T-helper 17 cell (primary cell): Measurements from ENCODE around the gene GSG1L2. TPM values are rescaled to one million over a fixed set of nuclear protein-coding genes. Genes with fewer than 3 reads are reported as not detected.
A peak's percentile ranks its signal among the peaks of the same experiment; 100 is the strongest.

Experiments used
- ATAC-seq: fragments of 150-1000 bp; cut with Tn5 transposase; 2 replicates; pipeline ENCODE4 v1.10.0; 2021; ENCODE audit warnings: mild to moderate bottlenecking, moderate library complexity
- DNase-seq, 3 donors: peaks; one replicate each; pipeline versions ENCODE4 v3.0.0 to v3.0.0-alpha.2; 2020 to 2021
- H3K9me3 ChIP-seq: one replicate; pipeline ENCODE4 v1.7.0; 2013; ENCODE audit warnings: low read length, mild to moderate bottlenecking; ENCODE audit not compliant: control insufficient read depth, poor library complexity, severe bottlenecking
- H3K27ac Mint-ChIP-seq: one replicate; pipeline ENCODE4 v1.8.0; 2022; ENCODE audit warnings: mild to moderate bottlenecking, moderate library complexity, mixed read lengths
- H3K27me3 Mint-ChIP-seq: one replicate; pipeline ENCODE4 v1.8.0; 2022; ENCODE audit warnings: mixed read lengths
- H3K36me3 Mint-ChIP-seq: one replicate; pipeline ENCODE4 v1.8.0; 2022; ENCODE audit warnings: low read depth, mixed read lengths
- H3K4me1 Mint-ChIP-seq: one replicate; pipeline ENCODE4 v1.8.0; 2022; ENCODE audit warnings: mild to moderate bottlenecking, mixed read lengths
- H3K4me3 Mint-ChIP-seq: one replicate; pipeline ENCODE4 v1.8.0; 2022; ENCODE audit warnings: mild to moderate bottlenecking, moderate library complexity, mixed read lengths
- total RNA-seq, 4 donors: library from RNA in 2 of 4; stranded (reverse) in 2 of 4; gene quantifications; one replicate each; pipeline ENCODE4 v1.2.3 and lab custom pipeline; 2022 to 2026

Gene GSG1L2
- total RNA-seq, 2 donors from 2014 or later = not detected

DNA sequence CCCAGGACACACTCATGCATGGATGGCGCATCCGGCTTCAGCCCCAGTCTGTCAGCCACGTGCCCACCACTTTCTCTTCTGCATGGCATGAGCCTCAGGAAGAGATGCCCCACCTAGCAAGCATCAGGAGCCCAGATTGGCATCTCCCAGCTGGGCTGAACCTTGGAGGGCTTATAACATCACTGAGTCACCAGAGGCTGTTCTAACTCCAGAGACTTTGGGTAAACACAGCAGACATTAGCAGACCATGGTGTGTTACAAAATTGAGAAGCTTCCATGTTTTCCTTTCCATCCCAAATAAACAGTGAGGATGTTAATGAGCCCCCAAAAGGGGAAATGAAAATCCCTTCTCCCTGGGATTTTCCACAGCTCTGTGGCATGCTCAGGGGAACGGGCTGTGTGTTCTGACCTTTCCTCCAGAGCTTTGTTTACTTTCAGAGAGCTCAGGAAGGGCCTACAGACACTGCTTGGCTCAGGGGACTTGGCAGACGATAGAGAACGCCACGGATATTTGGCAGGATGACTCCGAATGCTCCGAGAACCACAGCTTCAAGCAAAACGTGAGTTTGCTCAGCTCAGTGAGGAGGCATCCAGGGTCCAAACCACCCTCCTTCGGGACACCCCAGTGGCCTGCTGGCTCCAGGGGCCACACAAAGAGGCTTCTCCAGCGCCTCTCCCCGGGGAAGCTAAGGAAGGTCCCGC is 20.3 kb upstream of the GSG1L2 start:
- DNase-seq = no peak
- Mint-ChIP-seq H3K27ac (no peak overlapping the region), H3K27me3 (peaks cover 43% of the 10 kb centered on the region)

DNA sequence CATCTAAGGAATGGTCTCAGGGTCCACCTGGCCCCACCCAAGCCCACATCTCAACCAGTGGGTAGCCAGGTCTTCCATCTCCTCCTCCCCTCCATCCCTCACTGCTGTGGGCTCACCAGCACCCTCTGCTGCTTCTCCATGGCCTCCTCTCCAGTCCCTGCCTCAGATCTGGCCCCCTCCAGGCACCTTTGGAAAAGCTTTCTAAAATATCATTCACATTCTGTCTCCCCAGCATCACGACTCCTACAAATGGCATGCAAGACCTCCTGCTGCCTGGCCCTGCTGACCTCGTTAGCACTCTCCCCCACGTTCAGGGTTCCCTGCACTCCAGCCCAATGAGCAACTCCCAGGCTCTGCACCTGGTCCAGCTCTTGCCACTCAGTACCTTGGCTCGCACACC is 17.6 kb upstream of the GSG1L2 start:
- H3K4me3 Mint-ChIP-seq = no peak overlapping the region
- H3K36me3 Mint-ChIP-seq = peaks cover 6% of the 10 kb centered on the region
- peaks cover 9% of the 10 kb centered on the region for H3K4me1 Mint-ChIP-seq
- H3K27ac Mint-ChIP-seq = peak overlapping the region; percentile 24
- no peak for DNase-seq
- H3K9me3 ChIP-seq = no peaks in the 10 kb centered on the region
- ATAC-seq = no peak
- H3K27me3 Mint-ChIP-seq = peaks cover 47% of the 10 kb centered on the region

More for the DNA sequence above, 20.3 kb upstream of the GSG1L2 start:
- no peak overlapping the region for H3K4me3 Mint-ChIP-seq
- no peaks in the 10 kb centered on the region for H3K9me3 ChIP-seq
- peaks cover 6% of the 10 kb centered on the region for H3K36me3 Mint-ChIP-seq
- ATAC-seq = no peak
- H3K4me1 Mint-ChIP-seq = peaks cover 9% of the 10 kb centered on the region

DNA sequence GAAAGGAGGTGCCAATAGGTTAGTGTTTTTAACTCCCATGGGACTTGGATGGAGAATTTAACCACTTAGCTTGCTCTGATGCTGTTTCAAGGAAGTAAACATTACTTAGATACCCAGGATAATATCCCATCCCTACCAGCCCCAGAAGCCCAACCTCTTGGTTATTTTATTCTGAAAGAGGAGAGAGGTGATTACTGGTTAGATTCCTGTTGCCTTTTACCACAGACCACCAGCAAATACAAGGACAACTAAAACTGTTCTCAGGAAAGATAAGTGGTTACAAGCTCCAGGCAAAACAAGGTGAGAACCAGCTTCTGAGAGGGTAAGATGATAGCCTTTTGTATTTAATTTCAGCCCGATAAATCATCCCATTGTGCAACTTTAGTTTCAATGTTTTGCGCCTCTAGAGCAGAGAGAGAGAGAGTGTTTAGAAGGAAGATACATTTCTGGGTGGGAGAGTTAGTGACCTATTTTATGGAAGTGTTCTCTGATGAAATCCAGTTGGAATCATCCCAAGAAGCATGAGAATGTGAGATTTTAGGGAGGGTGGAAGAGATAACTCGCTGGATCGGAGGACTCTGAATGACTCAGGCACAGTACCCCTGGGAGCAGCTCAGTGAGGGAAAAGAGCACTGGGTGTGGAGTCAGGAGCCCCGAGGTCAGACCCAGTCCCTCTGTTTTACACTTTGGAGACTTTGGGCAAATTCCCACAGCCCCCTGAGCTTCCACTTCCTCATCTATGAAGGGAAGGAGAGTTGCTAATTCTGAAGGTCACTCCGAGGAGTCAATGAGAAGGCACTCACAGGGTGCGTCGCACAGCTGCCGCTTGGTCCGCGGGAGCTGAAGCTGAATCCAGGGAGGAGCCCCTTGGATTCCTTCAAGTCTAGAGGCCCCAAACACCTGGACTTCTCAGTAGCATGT is 15.9 kb upstream of the GSG1L2 start:
- no peak overlapping the region for H3K4me3 Mint-ChIP-seq
- H3K36me3 Mint-ChIP-seq = peaks cover 3% of the 10 kb centered on the region
- H3K27ac Mint-ChIP-seq = no peak overlapping the region
- no peaks in the 10 kb centered on the region for H3K9me3 ChIP-seq
- no peak for DNase-seq
- peaks cover 6% of the 10 kb centered on the region for H3K4me1 Mint-ChIP-seq
- no peak for ATAC-seq
- H3K27me3 Mint-ChIP-seq = peaks cover 36% of the 10 kb centered on the region

DNA sequence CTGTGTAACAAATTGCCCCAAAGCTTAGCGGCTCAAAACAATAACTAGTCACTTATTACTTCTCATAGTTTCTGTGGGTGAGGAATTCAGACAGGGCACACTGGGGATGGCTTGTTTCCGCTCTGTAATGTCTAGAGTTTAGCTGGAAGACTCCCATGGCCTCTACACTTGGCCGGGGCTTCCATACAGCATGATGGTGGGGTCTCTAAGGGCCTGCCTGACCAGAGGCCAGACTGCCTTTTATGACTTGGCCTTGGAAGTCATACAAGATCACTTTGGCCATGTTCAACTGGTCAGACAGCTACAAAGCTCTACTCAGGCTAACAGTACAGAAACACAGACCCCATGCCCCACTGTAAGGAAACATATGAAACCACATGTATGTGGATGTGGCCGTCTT is 12.0 kb upstream of the GSG1L2 start:
- Mint-ChIP-seq H3K27ac (no peak overlapping the region), H3K4me1 (no peaks in the 10 kb centered on the region), H3K4me3 (no peak overlapping the region), H3K36me3 (no peaks in the 10 kb centered on the region), H3K27me3 (peaks cover 35% of the 10 kb centered on the region)
- no peaks in the 10 kb centered on the region for H3K9me3 ChIP-seq
- no peak for ATAC-seq
- no peak for DNase-seq

DNA sequence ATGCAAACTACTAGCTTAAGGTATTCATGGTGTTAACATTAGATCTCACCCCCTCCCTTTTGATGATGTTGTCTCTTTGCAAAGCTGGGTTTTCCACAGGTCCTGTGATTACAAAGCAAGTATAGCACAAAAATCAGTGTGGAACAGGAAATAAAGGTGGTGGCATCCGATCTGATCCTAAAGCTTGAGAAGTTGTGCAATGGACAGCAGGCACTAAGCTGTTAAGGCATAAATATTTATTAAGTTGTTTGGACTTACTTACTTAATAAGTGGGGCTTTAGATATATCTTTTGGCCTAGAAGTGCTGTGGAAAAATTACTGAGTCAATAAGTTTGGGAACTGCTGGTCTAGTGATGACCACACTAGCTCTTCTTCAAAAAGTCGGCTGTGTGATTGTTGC is 8.8 kb upstream of the GSG1L2 start:
- H3K4me3 Mint-ChIP-seq = no peak overlapping the region
- no peaks in the 10 kb centered on the region for H3K9me3 ChIP-seq
- no peak overlapping the region for H3K27ac Mint-ChIP-seq
- no peaks in the 10 kb centered on the region for H3K36me3 Mint-ChIP-seq
- H3K4me1 Mint-ChIP-seq = peaks cover 2% of the 10 kb centered on the region
- DNase-seq (no peak), ATAC-seq (no peak)
- H3K27me3 Mint-ChIP-seq = peaks cover 33% of the 10 kb centered on the region

DNA sequence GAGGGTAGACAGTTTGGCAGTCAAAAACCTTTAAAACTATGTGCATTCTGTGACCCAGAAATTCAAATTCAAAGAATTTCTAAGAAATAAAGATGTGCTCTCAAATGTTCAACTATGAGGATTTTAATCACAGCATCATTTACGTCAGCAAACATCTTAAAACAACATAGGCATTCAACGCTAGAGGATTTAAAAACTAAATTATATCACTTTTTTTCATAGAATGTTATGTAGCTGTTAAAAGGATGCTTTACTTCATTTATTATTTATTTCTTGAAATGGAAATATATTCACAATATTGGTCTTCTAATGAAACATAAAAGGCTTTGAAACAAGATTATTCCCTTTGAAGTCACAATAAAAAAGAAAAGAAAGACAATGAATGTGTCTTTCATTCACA is 7.5 kb upstream of the GSG1L2 start:
- H3K4me3 Mint-ChIP-seq = no peak overlapping the region
- no peaks in the 10 kb centered on the region for H3K36me3 Mint-ChIP-seq
- ATAC-seq = no peak
- no peaks in the 10 kb centered on the region for H3K9me3 ChIP-seq
- H3K27me3 Mint-ChIP-seq = peaks cover 41% of the 10 kb centered on the region
- DNase-seq = no peak
- H3K4me1 Mint-ChIP-seq = peaks cover 2% of the 10 kb centered on the region
- H3K27ac Mint-ChIP-seq = no peak overlapping the region

DNA sequence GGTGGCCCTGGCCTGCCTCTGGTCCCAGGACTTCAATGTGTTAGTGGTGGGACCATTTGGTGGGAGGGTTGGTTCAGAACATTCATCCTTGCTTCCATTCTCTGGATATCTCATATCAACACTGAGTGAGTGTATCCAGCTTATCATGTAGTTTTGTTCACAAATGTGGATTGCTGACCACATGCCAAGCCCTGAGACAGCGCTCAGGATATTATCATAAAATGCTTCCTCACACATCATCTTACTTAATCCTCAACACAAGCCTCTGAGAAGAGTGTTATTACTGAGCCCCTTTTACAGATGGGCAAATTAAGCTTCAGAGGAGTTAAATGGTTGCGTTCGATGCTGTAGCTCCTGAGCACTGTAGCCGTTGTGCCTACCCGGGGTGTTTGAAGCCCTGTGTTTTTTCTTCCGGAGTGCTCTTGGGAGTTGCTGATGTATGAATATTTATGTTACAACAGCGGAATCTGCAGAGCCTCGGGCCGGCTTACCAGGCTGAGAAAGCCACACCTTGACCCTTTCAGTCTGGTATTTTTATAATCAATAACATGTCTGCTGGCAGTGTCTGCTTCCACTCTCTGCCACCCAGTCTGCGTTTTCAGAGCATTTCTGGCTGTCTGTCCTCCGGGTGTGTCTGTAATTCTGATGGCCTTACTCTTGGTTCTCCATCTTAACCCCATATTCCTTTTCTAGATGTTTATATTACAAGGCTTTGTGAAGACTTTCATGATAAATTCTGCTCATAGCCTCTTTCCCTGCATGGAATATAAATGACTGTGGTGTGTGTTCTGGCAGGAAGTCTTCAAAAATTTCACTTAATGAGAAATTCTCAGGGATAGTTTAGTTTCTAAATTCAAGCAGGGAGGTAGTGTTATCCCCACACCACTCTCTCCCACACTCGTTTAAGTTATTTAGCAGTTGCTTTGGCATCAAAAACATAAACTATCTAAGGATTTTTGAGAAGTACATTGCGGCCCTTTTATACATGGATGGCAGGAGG is 6.7 kb upstream of the GSG1L2 start:
- H3K27ac Mint-ChIP-seq = no peak overlapping the region
- no peak for DNase-seq
- no peak overlapping the region for H3K4me3 Mint-ChIP-seq
- no peak for ATAC-seq
- H3K27me3 Mint-ChIP-seq = peaks cover 46% of the 10 kb centered on the region
- no peaks in the 10 kb centered on the region for H3K36me3 Mint-ChIP-seq
- peaks cover 2% of the 10 kb centered on the region for H3K4me1 Mint-ChIP-seq
- no peaks in the 10 kb centered on the region for H3K9me3 ChIP-seq

DNA sequence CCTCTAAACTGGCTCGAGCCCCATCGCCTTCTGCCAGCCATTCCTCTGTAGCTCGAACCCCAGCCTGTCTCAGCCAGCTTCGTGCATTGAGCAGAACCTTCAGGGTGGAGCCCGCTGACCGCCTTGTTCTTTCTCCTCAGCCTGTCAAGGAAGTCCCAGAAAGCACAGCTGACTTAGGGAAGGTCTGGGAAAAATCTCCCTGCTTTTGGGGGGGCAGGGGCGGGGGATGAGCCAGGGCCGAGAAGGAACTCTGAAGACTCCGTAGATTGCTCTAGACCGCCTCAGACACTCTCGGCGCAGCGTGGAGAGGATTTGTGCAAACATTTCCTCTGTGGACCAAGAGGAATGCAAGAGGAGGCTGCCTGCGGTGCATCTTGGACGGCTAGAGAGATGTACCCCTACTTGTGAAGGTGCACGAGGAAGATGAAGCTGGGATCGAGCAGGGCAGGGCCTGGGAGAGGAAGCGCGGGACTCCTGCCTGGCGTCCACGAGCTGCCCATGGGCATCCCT is 3.8 kb upstream of the GSG1L2 start, which contains the start of gene GLP2R:
Gene GLP2R, plus strand, starts transcription at position 284 of the 510 bp plus-strand sequence. Its CDS starts 140 bp downstream, at position 424.
- Mint-ChIP-seq H3K27ac (no peak within 1 kb of the TSS), H3K4me1 (peaks cover 2% of the 10 kb centered on the region), H3K27me3 (peaks cover 48% of the 10 kb centered on the region), H3K4me3 (no peak within 1 kb of the TSS), H3K36me3 (peaks cover 3% of the 10 kb centered on the region)
- no peak for DNase-seq
- no peaks in the 10 kb centered on the region for H3K9me3 ChIP-seq
- ATAC-seq = no peak

DNA sequence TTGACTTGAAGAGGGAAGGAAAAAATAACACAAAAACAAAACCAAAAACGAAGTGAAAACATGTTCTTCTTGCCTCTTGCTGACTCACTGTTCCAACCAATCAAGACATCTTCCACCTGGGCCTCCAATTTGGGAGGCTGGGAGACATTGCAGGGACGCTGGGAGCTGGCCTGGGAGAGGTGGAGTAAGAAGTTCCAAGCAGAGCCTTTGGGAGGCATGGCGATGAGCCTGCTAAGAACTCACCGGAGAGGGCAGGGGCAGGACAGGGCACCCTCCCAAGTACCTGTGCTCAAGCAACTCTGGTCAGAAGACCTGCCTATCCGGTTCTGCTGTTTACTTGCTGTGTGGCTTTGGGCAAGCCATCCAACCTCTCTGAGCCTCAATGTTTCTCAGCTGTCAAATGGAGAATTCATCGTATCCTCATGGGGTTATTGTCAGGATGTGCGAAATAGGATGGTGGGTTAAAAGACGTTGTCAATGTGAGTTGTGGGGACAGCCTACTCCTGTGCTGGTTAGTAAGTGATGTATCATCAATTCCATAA is 3.0 kb upstream of the GSG1L2 start:
- H3K27ac Mint-ChIP-seq = no peak overlapping the region
- H3K4me3 Mint-ChIP-seq = no peak overlapping the region
- H3K9me3 ChIP-seq = no peaks in the 10 kb centered on the region
- DNase-seq = no peak
- peaks cover 3% of the 10 kb centered on the region for H3K36me3 Mint-ChIP-seq
- H3K4me1 Mint-ChIP-seq = peaks cover 2% of the 10 kb centered on the region
- peaks cover 40% of the 10 kb centered on the region for H3K27me3 Mint-ChIP-seq
- ATAC-seq = no peak

DNA sequence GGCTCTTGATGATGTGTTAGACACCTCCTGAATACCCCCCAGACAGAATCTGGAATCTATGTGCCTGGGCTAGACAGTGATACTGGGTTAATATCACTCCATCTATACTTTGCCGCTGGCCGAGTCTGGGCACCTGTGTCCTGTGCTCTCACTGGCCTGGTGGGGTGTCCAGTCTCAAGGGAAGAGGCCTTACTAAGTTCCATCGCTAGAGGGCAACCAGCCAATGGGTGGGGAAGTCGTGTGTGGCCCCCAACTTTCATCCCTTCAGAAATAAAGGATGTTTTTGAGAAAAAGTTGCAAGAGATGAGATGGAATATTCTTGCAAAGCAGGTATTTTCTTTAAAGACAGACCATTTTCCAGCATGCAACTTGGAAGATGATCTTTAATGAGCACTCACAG is 2.2 kb upstream of the GSG1L2 start:
- H3K4me3 Mint-ChIP-seq = no peak overlapping the region
- no peak overlapping the region for H3K27ac Mint-ChIP-seq
- H3K4me1 Mint-ChIP-seq = peaks cover 2% of the 10 kb centered on the region
- peaks cover 41% of the 10 kb centered on the region for H3K27me3 Mint-ChIP-seq
- no peaks in the 10 kb centered on the region for H3K9me3 ChIP-seq
- H3K36me3 Mint-ChIP-seq = peaks cover 3% of the 10 kb centered on the region
- ATAC-seq = no peak
- DNase-seq = no peak

DNA sequence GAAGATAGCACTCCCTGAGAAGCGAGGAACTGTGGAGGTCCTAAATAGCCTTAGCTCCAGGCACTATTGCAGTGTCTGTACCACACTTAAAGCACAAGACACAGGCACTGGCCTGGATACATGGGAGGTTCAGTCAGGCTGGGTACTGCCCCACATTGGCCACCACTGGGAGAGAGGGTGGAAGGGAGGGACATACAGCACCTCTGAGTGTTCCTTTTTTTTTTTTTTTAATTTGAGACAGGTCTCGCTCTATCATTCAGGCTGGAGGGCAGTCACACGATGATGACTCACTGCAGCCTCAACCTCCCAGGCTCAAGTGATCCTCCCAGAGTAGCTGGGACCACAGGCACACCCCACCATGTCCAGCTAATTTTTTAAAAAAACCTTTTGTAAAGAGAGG is 1.4 kb downstream of the GSG1L2 start:
- peaks cover 3% of the 10 kb centered on the region for H3K36me3 Mint-ChIP-seq
- no peaks in the 10 kb centered on the region for H3K9me3 ChIP-seq
- H3K27me3 Mint-ChIP-seq = peaks cover 37% of the 10 kb centered on the region
- H3K4me1 Mint-ChIP-seq = no peaks in the 10 kb centered on the region
- ATAC-seq (no peak), DNase-seq (no peak)
- no peak overlapping the region for H3K4me3 Mint-ChIP-seq
- H3K27ac Mint-ChIP-seq = no peak overlapping the region

DNA sequence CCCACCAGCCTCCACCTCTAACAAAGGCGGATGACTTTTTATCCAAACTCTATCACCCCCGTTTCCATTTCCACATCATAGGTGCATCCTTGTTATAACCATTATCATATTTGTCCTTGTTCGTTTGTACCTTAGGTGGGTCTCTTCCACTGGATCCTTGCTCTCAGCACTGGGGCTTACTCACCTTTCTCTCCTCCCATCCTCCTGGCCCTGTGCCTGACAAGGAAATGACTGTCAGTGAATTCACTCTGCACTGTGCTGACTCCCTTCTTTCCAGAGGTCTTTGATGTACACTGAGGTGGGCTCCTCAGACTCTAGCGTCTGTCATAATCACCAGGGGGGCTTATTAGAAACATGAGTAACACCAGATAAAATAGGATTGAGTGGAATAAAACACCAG is 3.1 kb downstream of the GSG1L2 start:
- Mint-ChIP-seq H3K4me1 (no peaks in the 10 kb centered on the region), H3K36me3 (peaks cover 3% of the 10 kb centered on the region), H3K27me3 (peaks cover 26% of the 10 kb centered on the region), H3K4me3 (no peak overlapping the region), H3K27ac (no peak overlapping the region)
- no peak for ATAC-seq
- H3K9me3 ChIP-seq = no peaks in the 10 kb centered on the region
- no peak for DNase-seq
